Fibroblast of skin of scalp (primary cell): ENCODE measurements around the gene ANK3.
A peak's percentile ranks its signal among the peaks of the same experiment; 100 is the strongest.

Experiments
- DNase-seq: peaks from one replicate; pipeline ENCODE4 v3.0.0-alpha.2; 2013

Gene ANK3

DNA sequence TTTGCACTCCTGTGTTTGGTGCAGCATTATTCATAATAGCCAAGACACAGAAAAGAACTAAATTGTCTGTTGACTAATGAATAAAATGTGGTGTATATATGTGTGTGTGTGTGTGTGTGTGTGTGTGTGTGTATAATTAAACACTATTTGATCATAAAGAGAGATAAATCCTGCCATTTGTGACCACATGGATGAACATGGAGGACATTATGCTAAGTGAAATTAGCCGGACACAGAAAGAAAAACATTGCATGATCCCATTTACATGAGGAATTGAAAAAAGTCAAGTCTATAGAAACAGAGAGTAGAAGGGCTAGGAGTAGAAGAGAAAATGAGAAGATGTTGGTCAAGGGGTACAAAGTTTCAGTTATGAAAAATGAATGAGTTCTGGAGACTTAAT, 85.9 kb downstream of the ANK3 start:
- DNase-seq, result no peak

DNA sequence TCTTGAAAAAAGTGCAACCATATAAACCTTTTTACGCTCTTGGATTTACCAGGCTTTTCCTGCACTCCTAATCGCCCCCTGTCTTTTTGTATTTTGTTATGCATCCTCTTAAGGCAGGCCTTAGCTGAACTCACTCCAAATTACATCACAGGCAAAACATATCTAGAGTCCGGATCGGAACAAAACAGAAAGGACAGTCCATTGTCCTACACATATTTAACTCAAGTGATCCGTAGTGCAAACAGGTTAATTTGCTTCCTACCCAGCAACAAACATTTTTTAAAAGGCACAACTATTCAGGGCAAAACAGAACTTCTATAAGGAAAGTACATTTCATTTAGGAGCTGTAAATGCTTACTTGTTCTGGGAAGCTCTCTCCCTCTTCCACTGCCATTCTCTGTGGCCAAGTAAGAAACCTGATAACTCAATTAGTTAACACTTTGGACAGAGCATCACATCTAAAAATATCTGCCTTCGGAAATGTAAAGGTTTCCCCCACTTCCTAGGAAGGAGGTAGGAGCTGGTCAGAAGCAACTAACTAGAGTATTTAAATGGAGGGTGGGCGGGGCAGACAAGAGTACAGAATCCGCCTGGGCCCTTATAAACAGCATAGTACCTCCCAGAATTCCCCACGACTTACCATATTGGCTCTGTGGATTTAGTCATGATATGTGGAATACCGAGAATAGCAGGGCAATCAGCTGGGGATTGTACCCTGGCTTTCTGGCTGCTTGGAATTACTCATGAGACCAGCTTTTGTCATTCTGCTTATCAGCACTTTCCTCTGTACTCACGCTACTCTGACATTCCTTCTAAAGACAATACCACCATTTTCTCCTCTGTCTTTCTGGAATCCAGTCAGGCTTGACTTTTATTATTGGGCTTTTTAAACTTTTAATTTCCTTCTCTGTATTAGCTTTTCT, 89.5 kb downstream of the ANK3 start:
- DNase-seq, result peak; percentile 77

DNA sequence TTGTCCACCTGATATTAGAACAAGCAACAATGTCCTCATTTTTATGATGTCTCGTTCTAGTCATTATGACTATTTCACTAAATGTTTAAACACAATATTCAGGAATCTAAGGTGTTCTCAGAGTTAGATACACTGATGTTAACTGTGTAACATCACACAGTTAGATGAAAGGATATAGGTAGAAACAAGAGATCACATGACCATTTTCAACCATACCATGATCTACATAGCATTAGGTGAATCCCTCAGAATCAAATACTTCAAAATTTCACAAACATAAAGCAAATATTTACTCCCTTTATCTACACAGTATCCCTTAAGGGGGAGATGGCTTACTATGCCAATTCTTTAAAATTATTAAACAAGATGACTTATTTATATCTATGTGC, 90.3 kb downstream of the ANK3 start:
- DNase-seq, result no peak

DNA sequence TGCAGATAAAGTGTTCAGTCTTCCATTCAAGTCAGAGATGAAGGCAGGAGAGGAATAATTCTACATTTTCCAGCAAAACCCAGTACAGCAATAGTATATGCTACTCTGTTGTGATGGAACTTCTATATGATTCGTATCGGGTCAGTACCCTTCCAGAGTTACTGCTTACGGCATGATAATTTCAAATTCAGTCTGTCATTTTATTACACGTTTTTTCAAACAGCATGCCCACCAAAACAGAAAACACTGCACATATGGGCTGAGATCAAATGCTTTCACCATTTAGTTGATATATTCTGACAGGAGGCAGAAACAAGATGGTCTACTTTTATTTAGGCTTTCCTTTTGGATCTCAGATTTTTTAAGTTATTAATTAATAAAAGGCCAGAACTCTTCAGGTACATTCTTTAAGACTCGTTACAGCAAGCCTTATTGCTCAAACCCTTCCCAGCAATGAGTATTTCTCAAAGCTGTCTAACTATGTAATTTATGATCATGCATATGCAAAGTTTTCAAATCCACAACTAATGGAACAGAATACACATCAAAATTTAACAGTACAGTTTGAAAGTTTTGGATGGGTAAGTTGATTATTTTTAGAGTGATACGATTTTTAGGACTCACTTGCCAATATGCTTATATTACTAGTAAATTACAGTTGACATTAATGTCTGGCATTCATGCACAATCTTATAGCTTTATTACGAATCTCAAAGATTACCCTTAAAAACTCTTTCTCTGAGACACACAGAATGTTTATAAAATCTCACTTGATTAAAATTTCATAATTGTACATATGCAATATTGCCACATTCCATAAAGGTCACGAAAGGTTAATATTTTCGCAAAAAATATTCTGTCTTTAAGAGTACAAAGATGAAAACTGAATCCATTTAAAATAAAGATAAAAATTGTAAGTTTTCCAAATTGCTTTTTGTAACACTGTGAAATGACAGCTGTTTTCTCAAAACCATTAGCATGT, 91.0 kb downstream of the ANK3 start:
- DNase-seq, result no peak

GRCh38 chr10:60296073-60296472, 93.6 kb downstream of the ANK3 start:
- DNase-seq, result no peak

DNA sequence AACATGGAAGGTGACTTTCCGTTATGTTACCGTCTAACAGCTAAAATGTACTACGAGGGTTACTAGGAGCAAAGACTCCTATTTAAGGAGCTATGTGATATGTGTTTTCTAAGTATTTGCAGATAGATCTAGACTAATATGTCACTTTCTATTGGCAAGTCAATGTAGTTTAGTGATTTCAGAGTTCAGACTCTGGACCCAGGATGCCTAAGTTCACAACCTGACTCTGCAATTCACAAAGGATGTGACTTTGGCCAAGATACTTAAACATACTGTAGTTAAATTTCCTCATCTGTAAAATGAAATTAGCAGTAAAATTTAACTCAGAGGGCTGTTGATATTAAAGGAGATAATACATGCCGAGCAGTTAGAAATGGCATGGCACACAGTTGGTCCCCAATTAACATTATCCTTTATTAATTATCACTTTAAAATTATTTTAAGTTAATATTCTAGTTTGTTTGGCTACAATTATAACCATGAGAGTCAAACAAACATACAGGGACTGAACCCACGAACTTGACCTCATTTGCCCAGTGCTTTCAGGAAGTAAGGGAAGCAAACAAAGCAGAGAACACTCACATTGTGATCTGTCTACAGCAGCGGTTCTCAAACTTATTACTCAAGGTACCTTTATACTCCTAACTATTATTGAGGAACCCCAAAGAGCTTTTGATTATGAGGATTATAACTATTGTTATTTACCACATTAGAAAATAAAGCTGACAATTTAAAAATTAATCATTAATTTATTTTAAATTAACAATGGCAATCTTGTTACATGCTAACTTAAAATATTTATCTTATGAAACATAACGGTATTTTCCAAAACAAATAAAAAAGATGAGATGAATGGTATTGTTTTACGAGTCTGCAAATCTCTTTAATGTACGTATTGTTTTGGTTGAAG, 94.4 kb downstream of the ANK3 start:
- DNase-seq, result no peak

DNA sequence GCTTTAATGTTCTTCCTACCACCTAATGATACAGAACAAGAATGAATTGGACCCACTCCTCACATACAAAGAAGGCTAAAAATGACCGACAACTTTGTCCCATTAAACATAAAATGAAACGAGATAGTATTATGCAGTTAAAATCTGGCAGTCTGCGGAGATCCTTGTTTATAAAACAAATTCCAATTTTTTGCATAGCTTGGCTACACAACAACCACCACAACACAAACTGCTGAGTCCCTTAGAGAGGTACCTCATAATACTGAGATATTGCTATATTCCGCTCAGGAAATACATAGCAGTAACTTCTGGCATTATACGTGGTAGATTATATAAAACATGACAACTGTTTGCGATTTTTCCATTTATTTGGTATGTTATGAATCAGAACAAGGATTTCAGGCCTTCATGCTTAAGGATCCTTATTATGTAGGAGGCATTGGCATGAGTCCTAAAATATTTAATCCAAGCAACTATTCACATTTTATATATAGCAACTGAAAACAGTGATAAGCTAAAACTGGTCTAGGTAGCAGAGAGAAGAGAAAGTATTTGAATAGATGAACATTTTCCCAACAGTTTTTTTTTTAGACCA, 96.0 kb downstream of the ANK3 start:
- peak; percentile 56 for DNase-seq

GRCh38 chr10:60292998-60293397, 96.7 kb downstream of the ANK3 start:
- no peak for DNase-seq

- peak; percentile 50 for DNase-seq
Measured at GRCh38 chr10:60292536-60292935, 97.1 kb downstream of the ANK3 start.

- DNase-seq, result peak; percentile 64
Measured at GRCh38 chr10:60291344-60291930, 98.2 kb downstream of the ANK3 start.

GRCh38 chr10:60290558-60290957, 99.1 kb downstream of the ANK3 start:
- DNase-seq, result no peak

GRCh38 chr10:60289800-60290199, 99.9 kb downstream of the ANK3 start:
- no peak for DNase-seq

- no peak for DNase-seq
Measured at GRCh38 chr10:60288256-60288655, 101.4 kb downstream of the ANK3 start.

DNA sequence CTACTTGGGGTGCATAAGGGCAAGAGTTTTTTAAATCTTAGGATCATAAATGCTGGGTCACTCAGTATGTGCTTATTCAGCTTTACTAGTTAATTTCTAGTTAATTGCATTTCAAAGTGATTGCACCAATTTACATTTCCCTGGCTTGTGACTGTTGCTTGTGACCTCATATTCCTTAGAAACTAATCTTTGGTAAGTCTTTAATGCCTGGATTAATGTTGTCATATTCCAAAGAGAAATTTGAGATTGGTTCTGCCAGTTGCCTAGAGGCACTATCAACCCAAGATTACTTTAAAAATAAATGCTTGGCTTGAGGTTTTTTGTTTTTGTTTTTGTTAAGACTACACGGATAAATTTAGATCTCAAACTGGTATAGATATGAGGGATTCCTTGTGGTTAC, 103.1 kb downstream of the ANK3 start:
- peak; percentile 38 for DNase-seq

GRCh38 chr10:60283397-60283796, 106.3 kb downstream of the ANK3 start:
- peak; percentile 60 for DNase-seq

- peak; percentile 90 for DNase-seq
Measured at GRCh38 chr10:60282771-60283353, 106.8 kb downstream of the ANK3 start.

DNA sequence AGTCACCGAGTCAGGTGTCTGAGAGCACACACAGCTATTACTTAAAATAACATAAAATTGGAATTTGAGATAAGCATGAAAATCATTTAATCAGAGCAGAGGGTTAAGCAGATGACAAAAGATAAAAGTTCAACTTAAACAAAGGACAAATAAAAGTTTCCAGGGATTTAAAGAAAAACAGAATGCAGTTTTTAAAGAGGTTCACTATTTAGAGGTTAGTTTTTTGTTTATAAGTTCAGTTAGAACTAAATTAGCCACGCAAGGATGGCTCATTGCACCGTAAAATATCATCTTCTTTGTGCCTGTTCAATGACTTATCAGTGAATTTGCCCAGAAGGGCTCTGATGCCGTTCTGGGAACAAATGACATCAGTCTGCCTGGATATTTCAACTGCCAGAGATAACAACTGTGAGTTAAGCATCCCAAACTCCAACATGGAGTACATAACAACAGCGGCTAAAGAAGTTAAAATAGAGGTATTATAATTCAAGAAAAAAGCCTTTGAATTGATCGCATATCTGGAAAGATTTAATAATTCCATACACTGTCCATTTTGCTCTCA, 107.8 kb downstream of the ANK3 start:
- no peak for DNase-seq

DNA sequence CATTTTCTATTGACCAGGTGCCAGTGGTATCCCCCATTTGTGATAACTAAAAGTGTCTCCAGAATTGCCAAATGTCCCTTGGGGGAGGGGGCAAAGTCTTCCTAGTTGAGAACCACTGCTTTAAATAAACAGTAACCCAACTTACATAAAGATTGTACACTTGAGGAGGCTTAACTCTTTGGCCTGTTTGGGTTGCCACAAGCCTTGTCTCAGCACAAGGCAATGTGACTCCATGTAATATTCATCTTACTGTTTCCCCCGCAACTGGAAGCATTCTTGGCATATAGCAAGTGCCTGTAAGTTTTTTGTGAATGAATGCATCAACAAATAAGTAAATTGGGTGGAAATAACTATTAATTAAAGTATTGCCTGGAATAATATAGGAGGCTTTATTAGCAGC, 108.3 kb downstream of the ANK3 start:
- DNase-seq, result no peak

DNA sequence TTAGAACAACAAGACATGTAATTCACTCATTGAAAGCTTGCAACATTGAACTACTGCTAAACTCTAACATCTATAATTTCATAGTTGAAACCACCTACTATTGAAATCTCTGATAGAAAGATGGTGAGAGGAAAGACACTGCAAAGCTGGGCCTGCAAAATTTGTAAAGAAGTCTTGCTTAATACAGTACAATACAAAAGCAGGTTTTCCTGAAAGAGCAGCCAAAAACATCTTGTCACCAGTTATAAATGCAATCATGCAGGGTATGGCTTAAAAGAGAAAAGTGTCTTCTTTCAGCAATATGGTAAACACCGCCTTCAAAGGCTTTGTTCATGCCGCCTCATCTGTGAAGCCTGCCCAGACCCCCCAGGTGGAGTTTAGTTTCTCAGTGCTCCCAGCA, 109.2 kb downstream of the ANK3 start:
- no peak for DNase-seq

DNA sequence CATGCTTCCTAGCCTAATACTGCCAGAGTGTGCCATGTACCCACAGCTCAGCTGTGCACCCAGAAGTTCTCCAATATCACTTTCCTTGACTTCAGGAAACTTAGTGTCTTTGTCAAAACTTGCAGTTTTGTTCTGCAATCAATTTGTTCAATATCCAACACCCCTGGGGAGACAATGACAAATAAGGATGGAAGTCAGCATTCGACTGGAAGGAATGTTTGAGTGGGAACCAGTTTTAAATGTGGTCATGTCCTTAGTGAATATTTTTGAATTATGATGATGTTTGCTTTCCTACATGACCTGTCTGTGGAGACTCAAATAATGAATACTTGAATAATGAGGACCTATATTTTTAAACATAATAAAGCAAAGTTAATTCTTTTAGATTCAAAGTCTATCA, 112.0 kb downstream of the ANK3 start:
- peak; percentile 77 for DNase-seq

- DNase-seq, result no peak
Measured at GRCh38 chr10:60276232-60276631, 113.4 kb downstream of the ANK3 start.
